K562 (cell line): Measurements from ENCODE around the gene TMC1. TPM values are rescaled to one million over a fixed set of nuclear protein-coding genes. Genes with fewer than 3 reads are reported as not detected.

Experiments used
- ARID1B ChIP-seq: fragments of 450-650 bp; IDR thresholded peaks from 2 replicates; pipeline ENCODE4 v1.6.1; 2016; ENCODE audit warnings: antibody characterized with exemption, mild to moderate bottlenecking, inconsistent platforms
- FOXA3 ChIP-seq, 2 experiments: fragments of 450-650 bp in 1 of 2; sonication (generic) in 1 of 2; formaldehyde crosslinking; IDR thresholded peaks in 1 of 2; conservative IDR thresholded peaks in 1 of 2; 2 replicates each; pipeline versions ENCODE4 v1.4.0 to v1.8.0; 2020 to 2022; ENCODE audit warnings: mild to moderate bottlenecking in 2 of 2, missing genetic modification reagents in 1 of 2
- IFI16 ChIP-seq: fragments of 250-450 bp; sonication (Bioruptor Pico); IDR thresholded peaks from 2 replicates; pipeline ENCODE4 v2.1.2; 2022; ENCODE audit warnings: mild to moderate bottlenecking, inconsistent platforms
- KDM1A ChIP-seq, 2 experiments: fragments of 450-650 bp; IDR thresholded peaks; 2 replicates each; pipeline ENCODE4 v1.6.1; 2016; ENCODE audit warnings: mild to moderate bottlenecking in 2 of 2
- MAFG ChIP-seq: fragments of 450-650 bp; conservative IDR thresholded peaks from 2 replicates; pipeline ENCODE4 v1.6.1; 2016; ENCODE audit warnings: missing genetic modification characterization, missing compliant biosample characterization
- NFE2 ChIP-seq: IDR thresholded peaks from 2 replicates; pipeline ENCODE4 v1.6.1; 2014; ENCODE audit warnings: antibody characterized with exemption, low read depth
- SMC3 ChIP-seq: conservative IDR thresholded peaks from 2 replicates; pipeline ENCODE4 v1.6.1; 2011; ENCODE audit warnings: low read depth, low read length, improper control_type of control experiment; ENCODE audit not compliant: insufficient read depth
- SOX6 ChIP-seq: fragments of 450-650 bp; IDR thresholded peaks from 2 replicates; pipeline ENCODE4 v1.6.1; 2014; ENCODE audit warnings: mild to moderate bottlenecking
- ZNF140 ChIP-seq: fragments of 250-450 bp; sonication (Bioruptor Pico); IDR thresholded peaks from 2 replicates; pipeline ENCODE4 v1.8.0; 2021; ENCODE audit warnings: moderate library complexity, mild to moderate bottlenecking, inconsistent platforms
- ZNF695 ChIP-seq: fragments of 450-650 bp; formaldehyde crosslinking; IDR thresholded peaks from 2 replicates; pipeline ENCODE4 v1.4.0; 2020; ENCODE audit warnings: mild to moderate bottlenecking, moderate library complexity
- ZNF717 ChIP-seq: fragments of 250-450 bp; sonication (Bioruptor Pico); IDR thresholded peaks from 2 replicates; pipeline ENCODE4 v1.5.0; 2021
- ZNF766 ChIP-seq: fragments of 200-800 bp; sonication (Bioruptor generic); conservative IDR thresholded peaks from 2 replicates; pipeline ENCODE4 v1.6.1; 2016; ENCODE audit warnings: missing genetic modification characterization, missing compliant biosample characterization
- polyA plus RNA-seq, 8 experiments: library from polyadenylated mRNA; depleted of rRNA in 4 of 8; stranded (reverse) in 5 of 8; unstranded in 3 of 8; fragments of >200 nt; fragmentation: Nextera tagmentation in 2 of 8; fragmentation: Illumina TruSeq in 1 of 8; extraction: Ambion mirVana in 2 of 8; extraction: Trizol in 1 of 8; gene quantifications; 2 replicates each; pipeline versions ENCODE4 v1.2.1 to v1.2.3, GENCODE V29; 2011 to 2014; ENCODE audit warnings: inconsistent platforms in 1 of 8, missing spikeins in 1 of 8
- total RNA-seq, 7 experiments: library from RNA; depleted of rRNA in 6 of 7; stranded (reverse); fragments of >200 nt in 6 of 7; fragmentation: Illumina TruSeq in 2 of 7; extraction: Trizol in 2 of 7; gene quantifications; 2 replicates each; pipeline versions ENCODE4 v1.2.1 to v1.2.3, GENCODE V29; 2011 to 2021; ENCODE audit warnings: low replicate concordance in 1 of 7
- TF ChIP-seq, protein P1 (sequence below): sonication (generic); IDR thresholded peaks from 2 replicates; pipeline ENCODE4 v1.6.1; 2016
- TF ChIP-seq, protein P2 (sequence below): fragments of 250-450 bp; sonication (Bioruptor Pico); IDR thresholded peaks from 2 replicates; pipeline ENCODE4 v1.4.0; 2020
- TF ChIP-seq, protein P3 (sequence below): fragments of 250-450 bp; sonication (Bioruptor Pico); IDR thresholded peaks from 2 replicates; pipeline ENCODE4 v1.8.0; 2021; ENCODE audit warnings: moderate library complexity, mild to moderate bottlenecking, inconsistent platforms
- TF ChIP-seq, protein P4 (sequence below): sonication (generic); formaldehyde crosslinking; IDR thresholded peaks from 2 replicates; pipeline ENCODE4 v1.8.0; 2022; ENCODE audit warnings: missing genetic modification reagents, mild to moderate bottlenecking, borderline replicate concordance
- TF ChIP-seq, protein P5 (sequence below): fragments of 450-650 bp; IDR thresholded peaks from 2 replicates; pipeline ENCODE4 v1.6.1; 2017; ENCODE audit warnings: mild to moderate bottlenecking, moderate library complexity
- TF ChIP-seq, protein P6 (sequence below): fragments of 150-350 bp; IDR thresholded peaks from 2 replicates; pipeline ENCODE4 v1.6.1; 2014; ENCODE audit warnings: low read depth, mild to moderate bottlenecking, low read length, borderline replicate concordance

Gene TMC1
- total and polyA plus RNA-seq, 9 of the 15 experiments (the other 6 are each of a cell fraction or from before 2014, with no cell fraction given): 0.10 to 0.15 TPM; not detected in 7

DNA sequence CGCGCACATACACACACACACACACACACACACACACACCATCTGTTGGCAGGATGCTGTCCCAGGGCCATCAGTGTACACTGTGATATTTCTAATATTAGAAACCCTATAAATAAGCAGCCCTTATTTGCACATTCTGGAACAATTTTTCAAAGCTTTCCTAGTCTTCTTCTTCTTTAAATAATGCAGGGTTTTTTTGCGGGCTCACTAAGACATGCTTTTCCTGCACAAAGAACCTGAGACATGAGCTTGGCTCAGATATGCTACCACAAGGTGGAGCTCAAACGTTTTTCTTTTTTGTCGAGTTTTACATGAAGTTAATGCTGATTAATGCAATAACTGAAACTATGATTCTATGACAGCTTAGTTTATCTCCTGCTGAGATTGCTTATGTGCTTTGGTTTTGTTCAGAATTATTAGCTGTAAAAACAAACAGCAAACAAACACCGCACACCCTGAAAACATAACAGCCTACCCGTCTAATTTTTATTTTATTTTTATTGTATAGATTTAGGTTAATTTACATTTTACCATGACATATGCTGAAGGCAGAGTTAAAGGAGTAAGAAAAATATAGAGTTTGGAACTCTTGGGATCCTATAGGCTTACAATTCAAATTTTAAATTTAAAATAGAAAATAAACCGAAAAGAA, 335.7 kb downstream of the TMC1 start (continued):
- TF ChIP-seq, protein P1, sequence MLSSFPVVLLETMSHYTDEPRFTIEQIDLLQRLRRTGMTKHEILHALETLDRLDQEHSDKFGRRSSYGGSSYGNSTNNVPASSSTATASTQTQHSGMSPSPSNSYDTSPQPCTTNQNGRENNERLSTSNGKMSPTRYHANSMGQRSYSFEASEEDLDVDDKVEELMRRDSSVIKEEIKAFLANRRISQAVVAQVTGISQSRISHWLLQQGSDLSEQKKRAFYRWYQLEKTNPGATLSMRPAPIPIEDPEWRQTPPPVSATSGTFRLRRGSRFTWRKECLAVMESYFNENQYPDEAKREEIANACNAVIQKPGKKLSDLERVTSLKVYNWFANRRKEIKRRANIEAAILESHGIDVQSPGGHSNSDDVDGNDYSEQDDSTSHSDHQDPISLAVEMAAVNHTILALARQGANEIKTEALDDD: no peak
- TF ChIP-seq, protein P2, sequence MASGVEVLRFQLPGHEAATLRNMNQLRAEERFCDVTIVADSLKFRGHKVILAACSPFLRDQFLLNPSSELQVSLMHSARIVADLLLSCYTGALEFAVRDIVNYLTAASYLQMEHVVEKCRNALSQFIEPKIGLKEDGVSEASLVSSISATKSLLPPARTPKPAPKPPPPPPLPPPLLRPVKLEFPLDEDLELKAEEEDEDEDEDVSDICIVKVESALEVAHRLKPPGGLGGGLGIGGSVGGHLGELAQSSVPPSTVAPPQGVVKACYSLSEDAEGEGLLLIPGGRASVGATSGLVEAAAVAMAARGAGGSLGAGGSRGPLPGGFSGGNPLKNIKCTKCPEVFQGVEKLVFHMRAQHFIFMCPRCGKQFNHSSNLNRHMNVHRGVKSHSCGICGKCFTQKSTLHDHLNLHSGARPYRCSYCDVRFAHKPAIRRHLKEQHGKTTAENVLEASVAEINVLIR (CRISPR knock-in tag): no peak
- no peak for TF ChIP-seq FOXA3 (CRISPR knock-in tag; conservative IDR thresholded peaks at IDR 0.05 in 1 of 2, IDR thresholded peaks at IDR 0.05 in 1 of 2)
- no peak for TF ChIP-seq ZNF695 (CRISPR knock-in tag)
- TF ChIP-seq ARID1B: no peak
- TF ChIP-seq, protein P3, sequence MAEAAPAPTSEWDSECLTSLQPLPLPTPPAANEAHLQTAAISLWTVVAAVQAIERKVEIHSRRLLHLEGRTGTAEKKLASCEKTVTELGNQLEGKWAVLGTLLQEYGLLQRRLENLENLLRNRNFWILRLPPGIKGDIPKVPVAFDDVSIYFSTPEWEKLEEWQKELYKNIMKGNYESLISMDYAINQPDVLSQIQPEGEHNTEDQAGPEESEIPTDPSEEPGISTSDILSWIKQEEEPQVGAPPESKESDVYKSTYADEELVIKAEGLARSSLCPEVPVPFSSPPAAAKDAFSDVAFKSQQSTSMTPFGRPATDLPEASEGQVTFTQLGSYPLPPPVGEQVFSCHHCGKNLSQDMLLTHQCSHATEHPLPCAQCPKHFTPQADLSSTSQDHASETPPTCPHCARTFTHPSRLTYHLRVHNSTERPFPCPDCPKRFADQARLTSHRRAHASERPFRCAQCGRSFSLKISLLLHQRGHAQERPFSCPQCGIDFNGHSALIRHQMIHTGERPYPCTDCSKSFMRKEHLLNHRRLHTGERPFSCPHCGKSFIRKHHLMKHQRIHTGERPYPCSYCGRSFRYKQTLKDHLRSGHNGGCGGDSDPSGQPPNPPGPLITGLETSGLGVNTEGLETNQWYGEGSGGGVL (CRISPR knock-in tag): no peak
- TF ChIP-seq, protein P4, sequence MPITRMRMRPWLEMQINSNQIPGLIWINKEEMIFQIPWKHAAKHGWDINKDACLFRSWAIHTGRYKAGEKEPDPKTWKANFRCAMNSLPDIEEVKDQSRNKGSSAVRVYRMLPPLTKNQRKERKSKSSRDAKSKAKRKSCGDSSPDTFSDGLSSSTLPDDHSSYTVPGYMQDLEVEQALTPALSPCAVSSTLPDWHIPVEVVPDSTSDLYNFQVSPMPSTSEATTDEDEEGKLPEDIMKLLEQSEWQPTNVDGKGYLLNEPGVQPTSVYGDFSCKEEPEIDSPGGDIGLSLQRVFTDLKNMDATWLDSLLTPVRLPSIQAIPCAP (CRISPR knock-in tag): no peak
- TF ChIP-seq, protein P5, sequence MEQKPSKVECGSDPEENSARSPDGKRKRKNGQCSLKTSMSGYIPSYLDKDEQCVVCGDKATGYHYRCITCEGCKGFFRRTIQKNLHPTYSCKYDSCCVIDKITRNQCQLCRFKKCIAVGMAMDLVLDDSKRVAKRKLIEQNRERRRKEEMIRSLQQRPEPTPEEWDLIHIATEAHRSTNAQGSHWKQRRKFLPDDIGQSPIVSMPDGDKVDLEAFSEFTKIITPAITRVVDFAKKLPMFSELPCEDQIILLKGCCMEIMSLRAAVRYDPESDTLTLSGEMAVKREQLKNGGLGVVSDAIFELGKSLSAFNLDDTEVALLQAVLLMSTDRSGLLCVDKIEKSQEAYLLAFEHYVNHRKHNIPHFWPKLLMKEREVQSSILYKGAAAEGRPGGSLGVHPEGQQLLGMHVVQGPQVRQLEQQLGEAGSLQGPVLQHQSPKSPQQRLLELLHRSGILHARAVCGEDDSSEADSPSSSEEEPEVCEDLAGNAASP: no peak
- TF ChIP-seq SMC3: peak; percentile 40; the same call in 1 of the 2 replicates
- TF ChIP-seq NFE2: peak; percentile 22; the same call in 1 of the 2 replicates
- TF ChIP-seq ZNF140 (CRISPR knock-in tag): no peak
- TF ChIP-seq SOX6: no peak
- peak; percentile 77 to 80 for TF ChIP-seq KDM1A (IDR thresholded peaks at IDR 0.05)
- no peak for TF ChIP-seq ZNF766
- no peak for TF ChIP-seq ZNF717 (CRISPR knock-in tag)
- TF ChIP-seq, protein P6, sequence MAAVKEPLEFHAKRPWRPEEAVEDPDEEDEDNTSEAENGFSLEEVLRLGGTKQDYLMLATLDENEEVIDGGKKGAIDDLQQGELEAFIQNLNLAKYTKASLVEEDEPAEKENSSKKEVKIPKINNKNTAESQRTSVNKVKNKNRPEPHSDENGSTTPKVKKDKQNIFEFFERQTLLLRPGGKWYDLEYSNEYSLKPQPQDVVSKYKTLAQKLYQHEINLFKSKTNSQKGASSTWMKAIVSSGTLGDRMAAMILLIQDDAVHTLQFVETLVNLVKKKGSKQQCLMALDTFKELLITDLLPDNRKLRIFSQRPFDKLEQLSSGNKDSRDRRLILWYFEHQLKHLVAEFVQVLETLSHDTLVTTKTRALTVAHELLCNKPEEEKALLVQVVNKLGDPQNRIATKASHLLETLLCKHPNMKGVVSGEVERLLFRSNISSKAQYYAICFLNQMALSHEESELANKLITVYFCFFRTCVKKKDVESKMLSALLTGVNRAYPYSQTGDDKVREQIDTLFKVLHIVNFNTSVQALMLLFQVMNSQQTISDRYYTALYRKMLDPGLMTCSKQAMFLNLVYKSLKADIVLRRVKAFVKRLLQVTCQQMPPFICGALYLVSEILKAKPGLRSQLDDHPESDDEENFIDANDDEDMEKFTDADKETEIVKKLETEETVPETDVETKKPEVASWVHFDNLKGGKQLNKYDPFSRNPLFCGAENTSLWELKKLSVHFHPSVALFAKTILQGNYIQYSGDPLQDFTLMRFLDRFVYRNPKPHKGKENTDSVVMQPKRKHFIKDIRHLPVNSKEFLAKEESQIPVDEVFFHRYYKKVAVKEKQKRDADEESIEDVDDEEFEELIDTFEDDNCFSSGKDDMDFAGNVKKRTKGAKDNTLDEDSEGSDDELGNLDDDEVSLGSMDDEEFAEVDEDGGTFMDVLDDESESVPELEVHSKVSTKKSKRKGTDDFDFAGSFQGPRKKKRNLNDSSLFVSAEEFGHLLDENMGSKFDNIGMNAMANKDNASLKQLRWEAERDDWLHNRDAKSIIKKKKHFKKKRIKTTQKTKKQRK: no peak
- TF ChIP-seq MAFG: peak; percentile 84
- TF ChIP-seq IFI16 (CRISPR knock-in tag): no peak
